SU-DHL-6 (cell line): ENCODE measurements around the gene CCDC93.

Experiments
- H2AFZ ChIP-seq: fragments of 200-600 bp; sonication (generic); 2 replicates; pipeline ENCODE4 v1.6.1; 2014; ENCODE audit warnings: low read depth, mild to moderate bottlenecking, moderate library complexity, mixed read lengths, antibody characterized with exemption, low read length; ENCODE audit not compliant: severe bottlenecking
- H3F3A ChIP-seq: fragments of 200-600 bp; shearing (Covaris generic); 2 replicates; pipeline ENCODE4 v1.6.0; 2016; ENCODE audit warnings: antibody characterized with exemption, mild to moderate bottlenecking; ENCODE audit not compliant: insufficient read depth
- H3K27ac ChIP-seq: fragments of 200-600 bp; sonication (generic); 2 replicates; pipeline ENCODE4 v1.5.1; 2016; ENCODE audit warnings: low read depth, mild to moderate bottlenecking, low read length, moderate library complexity, mixed read lengths
- H3K27me3 ChIP-seq: fragments of 200-600 bp; sonication (generic), shearing (Covaris generic); 2 replicates; pipeline ENCODE4 v1.6.0; 2014; ENCODE audit warnings: mild to moderate bottlenecking, low read length
- H3K36me3 ChIP-seq: fragments of 200-600 bp; sonication (generic); 2 replicates; pipeline ENCODE4 v1.6.1; 2014; ENCODE audit warnings: mild to moderate bottlenecking, low read length, mixed read lengths
- H3K4me2 ChIP-seq: fragments of 300-600, 200-600 bp; shearing (Covaris generic), sonication (generic); 2 replicates; pipeline ENCODE4 v1.6.0; 2014; ENCODE audit warnings: low read length, low read depth, mild to moderate bottlenecking; ENCODE audit not compliant: poor library complexity, severe bottlenecking
- H3K4me3 ChIP-seq: fragments of 200-600 bp; sonication (generic); 2 replicates; pipeline ENCODE4 v1.5.1; 2014; ENCODE audit warnings: antibody characterized with exemption, low read length, mild to moderate bottlenecking, mixed read lengths; ENCODE audit not compliant: insufficient read depth, poor library complexity, severe bottlenecking
- H3K79me2 ChIP-seq: fragments of 200-600 bp; sonication (generic); 2 replicates; pipeline ENCODE4 v1.6.1; 2014; ENCODE audit warnings: mild to moderate bottlenecking, low read length, moderate library complexity; ENCODE audit not compliant: insufficient read depth
- H3K9ac ChIP-seq: fragments of 200-600 bp; sonication (generic); 2 replicates; pipeline ENCODE4 v1.7.0; 2014; ENCODE audit warnings: mild to moderate bottlenecking, low read length
- H3K9me2 ChIP-seq: fragments of 200-600 bp; sonication (generic); replicated peaks from 2 replicates; pipeline ENCODE4 v1.6.1; 2014; ENCODE audit warnings: low read length; ENCODE audit not compliant: insufficient read depth
- H3K9me3 ChIP-seq: fragments of 200-600 bp; sonication (generic); 2 replicates; pipeline ENCODE4 v1.6.1; 2014; ENCODE audit warnings: low read length, mixed read lengths; ENCODE audit not compliant: insufficient read depth
- H4K20me1 ChIP-seq: fragments of 200-600 bp; sonication (generic); 2 replicates; pipeline ENCODE4 v1.6.1; 2014; ENCODE audit warnings: low read depth, mild to moderate bottlenecking, antibody characterized with exemption, low read length, moderate library complexity, mixed read lengths
- CTCF ChIP-seq: fragments of 200-600 bp; sonication (generic); IDR thresholded peaks from one replicate; pipeline ENCODE4 v1.5.1; 2017; ENCODE audit warnings: antibody characterized with exemption, mild to moderate bottlenecking, low read length, moderate library complexity; ENCODE audit not compliant: insufficient read depth, poor library complexity, severe bottlenecking
- EZH2phosphoT487 ChIP-seq: fragments of 200-600 bp; sonication (generic), shearing (Covaris generic); conservative IDR thresholded peaks from 2 replicates; pipeline ENCODE4 v1.6.1; 2018; ENCODE audit warnings: mild to moderate bottlenecking, antibody characterized with exemption, low read length, moderate library complexity, mixed read lengths

The CCDC93 gene

GRCh38 chr2:118051826-118052358 is 38.0 kb upstream of the CCDC93 start:
- Histone ChIP-seq H3K27me3 (no peaks in the 10 kb centered on the region), H3K9ac (no peak overlapping the region), H3K9me3 (no peaks in the 10 kb centered on the region), H3K4me2 (no peak overlapping the region), H4K20me1 (no peaks in the 10 kb centered on the region), H3K36me3 (no peaks in the 10 kb centered on the region), H3K4me3 (no peak overlapping the region), H3K27ac (no peak overlapping the region), H3F3A (0 out of 2 replicates have a peak, but pooled peaks cover 3% of the 10 kb centered on the region), H3K9me2 (no peaks in the 10 kb centered on the region), H3K79me2 (no peaks in the 10 kb centered on the region), H2AFZ (no peak overlapping the region)
- no peak for TF ChIP-seq EZH2phosphoT487

GRCh38 chr2:118050974-118051373 is 37.1 kb upstream of the CCDC93 start:
- H3K4me2 ChIP-seq: no peak overlapping the region
- H3K36me3 ChIP-seq: no peaks in the 10 kb centered on the region
- no peak overlapping the region for H3K27ac ChIP-seq
- no peak overlapping the region for H3K4me3 ChIP-seq
- no peaks in the 10 kb centered on the region for H3K9me3 ChIP-seq
- H2AFZ ChIP-seq: no peak overlapping the region
- TF ChIP-seq CTCF (no peak), EZH2phosphoT487 (no peak)
- no peaks in the 10 kb centered on the region for H3K79me2 ChIP-seq
- H3K9me2 ChIP-seq: no peaks in the 10 kb centered on the region
- no peaks in the 10 kb centered on the region for H4K20me1 ChIP-seq
- H3K27me3 ChIP-seq: no peaks in the 10 kb centered on the region
- no peak overlapping the region for H3K9ac ChIP-seq
- H3F3A ChIP-seq: 0 out of 2 replicates have a peak, but pooled peaks cover 3% of the 10 kb centered on the region

GRCh38 chr2:118050386-118050785 is 36.5 kb upstream of the CCDC93 start:
- no peak overlapping the region for H3K4me3 ChIP-seq
- H2AFZ ChIP-seq: no peak overlapping the region
- no peak overlapping the region for H3K27ac ChIP-seq

GRCh38 chr2:118049816-118050140 is 35.9 kb upstream of the CCDC93 start:
- Histone ChIP-seq H3K79me2 (no peaks in the 10 kb centered on the region), H3K9ac (no peak overlapping the region), H3K27me3 (no peaks in the 10 kb centered on the region), H3K9me2 (no peaks in the 10 kb centered on the region), H3K4me3 (no peak overlapping the region), H3K4me2 (no peak overlapping the region), H3K9me3 (no peaks in the 10 kb centered on the region), H3K27ac (no peak overlapping the region), H3K36me3 (no peaks in the 10 kb centered on the region), H2AFZ (no peak overlapping the region), H3F3A (no peaks in the 10 kb centered on the region), H4K20me1 (no peaks in the 10 kb centered on the region)
- TF ChIP-seq CTCF: no peak
- no peak for TF ChIP-seq EZH2phosphoT487

More at GRCh38 chr2:118050386-118050785, 36.5 kb upstream of the CCDC93 start:
- no peaks in the 10 kb centered on the region for H3K9me3 ChIP-seq
- no peaks in the 10 kb centered on the region for H3F3A ChIP-seq
- no peak for TF ChIP-seq EZH2phosphoT487
- no peak for TF ChIP-seq CTCF
- no peaks in the 10 kb centered on the region for H3K36me3 ChIP-seq
- no peaks in the 10 kb centered on the region for H3K79me2 ChIP-seq
- H3K9ac ChIP-seq: no peak overlapping the region
- no peaks in the 10 kb centered on the region for H4K20me1 ChIP-seq
- H3K4me2 ChIP-seq: no peak overlapping the region
- H3K9me2 ChIP-seq: no peaks in the 10 kb centered on the region
- H3K27me3 ChIP-seq: no peaks in the 10 kb centered on the region
